IMR-90 (cell line): ENCODE results near the gene ARHGEF17. TPM values are rescaled to one million over a fixed set of nuclear protein-coding genes. Genes with fewer than 3 reads are reported as not detected.

Experiments
- ATAC-seq: fragments of 200-7000 bp; cut with Tn5 transposase; 2 replicates; pipeline ENCODE4 v1.9.1; 2020; ENCODE audit warnings: low read depth, mild to moderate bottlenecking, moderate library complexity
- BruUV-seq: library from RNA; stranded (reverse); fragments of 400-500 nt; replicated peaks from 2 replicates; lab custom pipeline; 2021; lab: Mats Ljungman, UMichigan
- CTCF ChIA-PET: fragments of 300-600 bp; formaldehyde crosslinking; extraction: SDS; loops from one replicate; lab custom pipeline; 2021; ENCODE audit warnings: antibody characterized with exemption; lab: Yijun Ruan, JAX
- POLR2A ChIA-PET: fragments of 300-600 bp; sonication (Branson Sonifier 250); formaldehyde crosslinking; loops from one replicate; lab custom pipeline; 2022; ENCODE audit warnings: antibody characterized with exemption; ENCODE audit not compliant: unreplicated experiment; lab: Charles Lee
- DNase-seq: peaks from one replicate; pipeline ENCODE4 v3.0.0; 2013
- H2AFZ ChIP-seq: replicated peaks from 2 replicates; pipeline ENCODE3; 2013; ENCODE audit warnings: low read length, mild to moderate bottlenecking; ENCODE audit not compliant: poor library complexity
- H2AK5ac ChIP-seq: 2 replicates; pipeline ENCODE4 v1.6.1; 2013; ENCODE audit warnings: low read depth, low read length, inconsistent platforms
- H2AK9ac ChIP-seq: replicated peaks from 2 replicates; pipeline ENCODE3; 2013; ENCODE audit warnings: mild to moderate bottlenecking, low read depth, low read length, moderate library complexity; ENCODE audit not compliant: poor library complexity
- H2BK120ac ChIP-seq: 2 replicates; pipeline ENCODE4 v1.6.1; 2013; ENCODE audit warnings: low read depth, low read length, inconsistent platforms
- H2BK15ac ChIP-seq: 3 replicates; pipeline ENCODE4 v1.6.1; 2013; ENCODE audit warnings: low read depth, low read length, inconsistent platforms
- H2BK20ac ChIP-seq: 2 replicates; pipeline ENCODE4 v1.6.1; 2013; ENCODE audit warnings: low read depth, mild to moderate bottlenecking, inconsistent platforms, low read length, moderate library complexity
- H2BK5ac ChIP-seq: 2 replicates; pipeline ENCODE4 v1.6.1; 2013; ENCODE audit warnings: mild to moderate bottlenecking, low read depth, low read length, inconsistent platforms; ENCODE audit not compliant: poor library complexity, severe bottlenecking
- H3K14ac ChIP-seq: replicated peaks from 2 replicates; pipeline ENCODE4 v1.6.1; 2013; ENCODE audit warnings: low read depth, low read length, inconsistent platforms
- H3K18ac ChIP-seq: 2 replicates; pipeline ENCODE4 v1.6.1; 2013; ENCODE audit warnings: low read depth, low read length, control low read depth
- H3K23ac ChIP-seq: 2 replicates; pipeline ENCODE4 v1.6.1; 2013; ENCODE audit warnings: low read depth, low read length, inconsistent platforms
- H3K27ac ChIP-seq: 2 replicates; pipeline ENCODE4 v1.5.1; 2013; ENCODE audit warnings: mild to moderate bottlenecking, control low read depth, low read length; ENCODE audit not compliant: insufficient read depth
- H3K27me3 ChIP-seq: 2 replicates; pipeline ENCODE4 v1.6.1; 2013; ENCODE audit warnings: low read length; ENCODE audit not compliant: control insufficient read depth, insufficient read depth
- H3K36me3 ChIP-seq: 2 replicates; pipeline ENCODE4 v1.6.1; 2013; ENCODE audit warnings: low read length, mixed read lengths; ENCODE audit not compliant: control insufficient read depth, insufficient read depth
- H3K4ac ChIP-seq: 2 replicates; pipeline ENCODE4 v1.6.1; 2013; ENCODE audit warnings: low read depth, low read length, inconsistent platforms
- H3K4me1 ChIP-seq: 2 replicates; pipeline ENCODE4 v1.6.1; 2013; ENCODE audit warnings: low read length, mixed read lengths; ENCODE audit not compliant: control insufficient read depth, insufficient read depth
- H3K4me2 ChIP-seq: 2 replicates; pipeline ENCODE4 v1.6.1; 2013; ENCODE audit warnings: low read depth, mild to moderate bottlenecking, control low read depth, low read length, moderate library complexity
- H3K4me3 ChIP-seq: 2 replicates; pipeline ENCODE4 v1.5.1; 2013; ENCODE audit warnings: low read depth, mild to moderate bottlenecking, control low read depth, low read length, moderate library complexity; ENCODE audit not compliant: insufficient read depth
- H3K56ac ChIP-seq: 2 replicates; pipeline ENCODE4 v1.6.1; 2013; ENCODE audit warnings: low read length, inconsistent platforms; ENCODE audit not compliant: insufficient read depth; ENCODE audit errors: extremely low read depth
- H3K79me1 ChIP-seq, 2 experiments: 2 replicates each; pipeline ENCODE4 v1.6.1; 2013; ENCODE audit warnings: low read length in 2 of 2, inconsistent platforms in 1 of 2, low read depth in 1 of 2
- H3K9ac ChIP-seq: 2 replicates; pipeline ENCODE4 v1.6.1; 2013; ENCODE audit warnings: low read depth, low read length, control low read depth
- H3K9me1 ChIP-seq: 2 replicates; pipeline ENCODE4 v1.6.1; 2013; ENCODE audit warnings: low read length, inconsistent platforms; ENCODE audit not compliant: insufficient read depth
- H3K9me3 ChIP-seq: 2 replicates; pipeline ENCODE4 v1.6.1; 2013; ENCODE audit warnings: low read length; ENCODE audit not compliant: control insufficient read depth, insufficient read depth
- H4K20me1 ChIP-seq: 2 replicates; pipeline ENCODE4 v1.6.1; 2013; ENCODE audit warnings: low read length, inconsistent platforms; ENCODE audit not compliant: insufficient read depth
- H4K5ac ChIP-seq: 2 replicates; pipeline ENCODE4 v1.6.1; 2013; ENCODE audit warnings: mild to moderate bottlenecking, low read depth, low read length, control low read depth
- H4K8ac ChIP-seq, 2 experiments: 2 replicates each; pipeline ENCODE4 v1.6.1; 2013; ENCODE audit warnings: low read depth in 2 of 2, low read length in 2 of 2, control low read depth in 1 of 2, inconsistent platforms in 1 of 2
- H4K91ac ChIP-seq: 2 replicates; pipeline ENCODE4 v1.6.1; 2013; ENCODE audit warnings: low read depth, low read length, inconsistent platforms; ENCODE audit not compliant: insufficient read depth
- MAFK ChIP-seq: IDR thresholded peaks from 2 replicates; pipeline ENCODE4 v1.6.1; 2012; ENCODE audit warnings: low read depth, low read length, improper control_type of control experiment
- MXI1 ChIP-seq: IDR thresholded peaks from 2 replicates; pipeline ENCODE4 v1.6.1; 2012; ENCODE audit warnings: low read depth, mild to moderate bottlenecking, low read length, moderate library complexity, borderline replicate concordance
- POLR2A ChIP-seq: IDR thresholded peaks from 2 replicates; pipeline ENCODE4 v1.6.1; 2012; ENCODE audit warnings: mild to moderate bottlenecking, low read depth, low read length
- RAD21 ChIP-seq: IDR thresholded peaks from 2 replicates; pipeline ENCODE4 v1.6.1; 2012; ENCODE audit warnings: low read length, improper control_type of control experiment
- WGBS, 2 experiments: methylation state at CpG; one replicate each; pipeline versions ENCODE4 v1.1.5 to v1.1.7; 2013; ENCODE audit warnings: missing lambda C conversion rate in 2 of 2; ENCODE audit not compliant: insufficient read length in 1 of 2; ENCODE audit errors: extremely low coverage in 2 of 2; 5-methylcytosine and 5-hydroxymethylcytosine counted together
- dilution Hi-C: fragments of 300-500 bp; cut with HindIII; formaldehyde crosslinking; loops from one replicate; pipeline ENCODE4 v1.14.3; 2018; ENCODE audit warnings: low sequenced_read_pairs; ENCODE audit not compliant: unreplicated experiment
- in situ Hi-C: fragments of 300-500 bp; cut with MboI; formaldehyde crosslinking; loops from 3 replicates; pipeline ENCODE4 v1.14.3; 2019; ENCODE audit warnings: low sequenced_read_pairs, inconsistent platforms, mixed read lengths
- intact Hi-C: fragments of 100-400 bp; cut with micrococcal nuclease; formaldehyde crosslinking; loops from 2 replicates; pipeline ENCODE4 v1.10.0; 2022
- polyA plus RNA-seq, 3 experiments: library from polyadenylated mRNA; depleted of rRNA; stranded (reverse); fragments of >200 nt; gene quantifications; 2 replicates each; pipeline ENCODE4 v1.2.3, GENCODE V29; 2012; ENCODE audit warnings: low replicate concordance in 1 of 3
- total RNA-seq: library from RNA; depleted of rRNA; stranded (reverse); fragments of >200 nt; gene quantifications from 2 replicates; pipeline ENCODE4 v1.2.3, GENCODE V29; 2012
- TF ChIP-seq, protein P1 (sequence below): fragments of 150-350 bp; IDR thresholded peaks from 2 replicates; pipeline ENCODE4 v1.6.1; 2016; ENCODE audit warnings: low read depth, mild to moderate bottlenecking, low read length, moderate library complexity, borderline replicate concordance

The ARHGEF17 gene
- total and polyA plus RNA-seq, 2 of the 4 experiments (the other 2 are of a cell fraction) = 21.7 to 97.7 TPM

DNA sequence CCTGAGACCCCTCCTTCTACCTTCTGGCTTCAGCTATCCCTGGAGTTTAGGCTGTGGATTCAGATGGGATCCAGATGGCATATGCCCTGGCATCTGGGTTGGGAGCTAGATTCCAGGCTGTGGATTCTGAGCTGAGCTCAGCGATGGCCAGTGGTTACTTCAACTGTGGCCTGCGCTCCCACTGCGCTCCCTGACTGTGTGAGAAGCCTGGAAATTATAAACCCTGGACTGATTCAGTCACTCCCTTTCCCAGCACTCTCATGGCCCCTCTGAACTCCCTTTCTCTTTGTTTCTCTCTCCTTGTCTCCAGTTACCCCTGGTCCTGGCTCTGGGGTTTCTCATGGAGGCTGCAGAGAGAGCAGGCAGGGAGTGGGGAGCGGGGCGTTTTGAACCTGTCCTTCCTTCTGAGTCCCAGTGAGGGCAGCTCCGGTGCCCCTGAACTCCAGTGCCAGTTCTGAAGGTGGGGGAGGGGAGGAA is 4.8 kb downstream of the ARHGEF17 start:
- Histone ChIP-seq H3K56ac (peak overlapping the region; percentile 77), H3K4me1 (peaks cover 59% of the 10 kb centered on the region), H2BK5ac (peak overlapping the region; percentile 75), H3K4me3 (peak overlapping the region; percentile 47), H4K20me1 (peaks cover 86% of the 10 kb centered on the region), H2AFZ (peak overlapping the region; percentile 1), H3K27ac (peak overlapping the region; percentile 87), H2AK9ac (peak overlapping the region; percentile 98), H3K27me3 (no peaks in the 10 kb centered on the region), H4K8ac (peak overlapping the region; percentile 56 to 86; a peak in 2 of 4 replicates), H3K9ac (peak overlapping the region; percentile 83), H4K91ac (peak overlapping the region; percentile 88), H3K79me1 (peaks cover 4 to 61% of the 10 kb centered on the region in 2 experiments; a peak in 2 of 4 replicates), H3K4ac (peak overlapping the region; percentile 66), H2BK120ac (peak overlapping the region; percentile 50), H3K23ac (peak overlapping the region; percentile 96), H2BK20ac (peak overlapping the region; percentile 32; the same call in 1 of the 2 replicates), H3K9me3 (no peaks in the 10 kb centered on the region), H4K5ac (peak overlapping the region; percentile 14), H2AK5ac (peak overlapping the region; percentile 88), H3K18ac (peak overlapping the region; percentile 37), H2BK15ac (peak overlapping the region; percentile 71; the same call in 2 of the 3 replicates), H3K14ac (peak overlapping the region; percentile 49), H3K9me1 (peaks cover 29% of the 10 kb centered on the region), H3K4me2 (peak overlapping the region; percentile 95), H3K36me3 (peaks cover 21% of the 10 kb centered on the region; the same call in 1 of the 2 replicates)
- no TSS peak for BruUV-seq
- in situ Hi-C loops (no loop called here), intact Hi-C loops (no loop called here), dilution Hi-C loops (no loop called here)
- POLR2A ChIA-PET = interaction anchor here (1.0 to 1.8 kb wide), 2 partner anchors 17 to 38 kb away, joined by 4 read pairs; no protein-coding TSS in a partner anchor
- 27% methylated on average over 3 of the region's 6 CpGs; no CpG with 5 or more reads in 1 of the 2 experiments for WGBS, 2 experiments
- TF ChIP-seq, protein P1, sequence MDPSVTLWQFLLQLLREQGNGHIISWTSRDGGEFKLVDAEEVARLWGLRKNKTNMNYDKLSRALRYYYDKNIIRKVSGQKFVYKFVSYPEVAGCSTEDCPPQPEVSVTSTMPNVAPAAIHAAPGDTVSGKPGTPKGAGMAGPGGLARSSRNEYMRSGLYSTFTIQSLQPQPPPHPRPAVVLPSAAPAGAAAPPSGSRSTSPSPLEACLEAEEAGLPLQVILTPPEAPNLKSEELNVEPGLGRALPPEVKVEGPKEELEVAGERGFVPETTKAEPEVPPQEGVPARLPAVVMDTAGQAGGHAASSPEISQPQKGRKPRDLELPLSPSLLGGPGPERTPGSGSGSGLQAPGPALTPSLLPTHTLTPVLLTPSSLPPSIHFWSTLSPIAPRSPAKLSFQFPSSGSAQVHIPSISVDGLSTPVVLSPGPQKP = no peak
- no peak for TF ChIP-seq MAFK
- 0 out of 2 replicates have a peak, but pooled peaks have one; percentile 6 for TF ChIP-seq RAD21
- peak; percentile 44; the same call in 1 of the 2 replicates for TF ChIP-seq MXI1
- peak; percentile 50; the same call in 1 of the 2 replicates for TF ChIP-seq POLR2A
- DNase-seq = peak; percentile 72
- CTCF ChIA-PET = interaction anchor here (1.3 to 2.3 kb wide), 2 partner anchors 22 to 23 kb away, joined by 5 read pairs; no protein-coding TSS in a partner anchor
- peak; percentile 2; the same call in 1 of the 2 replicates for ATAC-seq
